Lower leg skin (tissue), 3 donors: Measurements from ENCODE around the gene RNASE4.

Source experiments
- POLR2A ChIP-seq, 2 donors: fragments of 450-650 bp; IDR thresholded peaks; one replicate each; pipeline ENCODE4 v1.6.1; 2016 to 2017; ENCODE audit warnings: antibody characterized with exemption in 2 of 2, mild to moderate bottlenecking in 1 of 2, moderate library complexity in 1 of 2
- TF ChIP-seq, protein P1 (sequence below), 3 donors: fragments of 450-650 bp; IDR thresholded peaks; one replicate each; pipeline ENCODE4 v1.5.1; 2016; ENCODE audit warnings: antibody characterized with exemption in 3 of 3, mild to moderate bottlenecking in 3 of 3, moderate library complexity in 2 of 3

DNA sequence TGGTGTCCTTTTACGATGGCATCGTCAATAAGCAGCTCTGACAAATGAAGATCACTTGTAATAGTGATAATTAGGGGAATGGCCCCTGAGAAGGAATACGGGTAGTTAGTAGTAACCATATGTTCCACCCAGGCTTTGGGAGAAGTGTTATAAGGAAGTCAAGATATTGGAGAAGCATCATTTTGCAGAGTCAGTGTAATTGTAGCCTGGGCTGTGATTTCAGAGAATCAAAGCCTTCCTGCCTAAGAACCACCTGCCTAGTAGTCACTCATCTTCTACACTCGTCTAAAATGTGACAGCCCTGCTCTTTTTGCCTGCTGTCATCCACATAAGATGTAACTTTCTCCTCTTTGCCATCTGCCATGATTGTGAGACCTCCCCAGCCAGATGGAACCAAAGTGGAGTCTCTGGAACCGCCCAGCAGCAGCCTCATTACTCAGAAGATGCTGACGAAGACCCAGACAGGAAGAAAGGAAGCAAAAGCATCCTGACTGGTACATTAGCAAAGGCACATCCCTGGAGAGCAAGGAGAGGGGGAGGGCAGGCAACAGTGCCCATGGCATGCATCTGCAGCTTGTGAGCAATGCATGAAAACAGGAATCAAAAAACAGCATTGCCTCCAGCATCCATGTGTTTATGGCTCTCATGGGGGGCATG is 48.7 kb downstream of the RNASE4 start:
- no peak for TF ChIP-seq POLR2A (IDR thresholded peaks at IDR 0.05)
- TF ChIP-seq, protein P1, sequence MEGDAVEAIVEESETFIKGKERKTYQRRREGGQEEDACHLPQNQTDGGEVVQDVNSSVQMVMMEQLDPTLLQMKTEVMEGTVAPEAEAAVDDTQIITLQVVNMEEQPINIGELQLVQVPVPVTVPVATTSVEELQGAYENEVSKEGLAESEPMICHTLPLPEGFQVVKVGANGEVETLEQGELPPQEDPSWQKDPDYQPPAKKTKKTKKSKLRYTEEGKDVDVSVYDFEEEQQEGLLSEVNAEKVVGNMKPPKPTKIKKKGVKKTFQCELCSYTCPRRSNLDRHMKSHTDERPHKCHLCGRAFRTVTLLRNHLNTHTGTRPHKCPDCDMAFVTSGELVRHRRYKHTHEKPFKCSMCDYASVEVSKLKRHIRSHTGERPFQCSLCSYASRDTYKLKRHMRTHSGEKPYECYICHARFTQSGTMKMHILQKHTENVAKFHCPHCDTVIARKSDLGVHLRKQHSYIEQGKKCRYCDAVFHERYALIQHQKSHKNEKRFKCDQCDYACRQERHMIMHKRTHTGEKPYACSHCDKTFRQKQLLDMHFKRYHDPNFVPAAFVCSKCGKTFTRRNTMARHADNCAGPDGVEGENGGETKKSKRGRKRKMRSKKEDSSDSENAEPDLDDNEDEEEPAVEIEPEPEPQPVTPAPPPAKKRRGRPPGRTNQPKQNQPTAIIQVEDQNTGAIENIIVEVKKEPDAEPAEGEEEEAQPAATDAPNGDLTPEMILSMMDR (IDR thresholded peaks at IDR 0.05): no peak
